HEK293 (cell line): ENCODE results near the gene PPIA.

Source experiments
- GLIS1 ChIP-seq: fragments of 450-650 bp; formaldehyde crosslinking; IDR thresholded peaks from 2 replicates; pipeline ENCODE4 v1.5.1; 2016; ENCODE audit warnings: missing biosample characterization, missing genetic modification characterization
- KLF1 ChIP-seq: fragments of 450-650 bp; formaldehyde crosslinking; IDR thresholded peaks from 2 replicates; pipeline ENCODE4 v1.5.1; 2016; ENCODE audit warnings: missing biosample characterization, missing genetic modification characterization
- MEIS1 ChIP-seq: sonication (generic); formaldehyde crosslinking; IDR thresholded peaks from 2 replicates; pipeline ENCODE4 v1.8.1; 2022; ENCODE audit warnings: missing genetic modification reagents, mild to moderate bottlenecking, borderline replicate concordance
- OVOL3 ChIP-seq: fragments of 450-650 bp; formaldehyde crosslinking; IDR thresholded peaks from 2 replicates; pipeline ENCODE4 v1.5.1; 2016; ENCODE audit warnings: missing biosample characterization, missing genetic modification characterization
- PRDM1 ChIP-seq: fragments of 450-650 bp; formaldehyde crosslinking; IDR thresholded peaks from 2 replicates; pipeline ENCODE4; 2016; ENCODE audit warnings: missing biosample characterization, missing genetic modification characterization
- REST ChIP-seq: fragments of 450-650 bp; formaldehyde crosslinking; IDR thresholded peaks from 2 replicates; pipeline ENCODE4 v1.5.1; 2016; ENCODE audit warnings: missing biosample characterization, missing genetic modification characterization
- SCRT1 ChIP-seq: fragments of 450-650 bp; formaldehyde crosslinking; IDR thresholded peaks from 2 replicates; pipeline ENCODE4 v1.5.1; 2016; ENCODE audit warnings: missing biosample characterization, missing genetic modification characterization, borderline replicate concordance
- SP7 ChIP-seq: fragments of 450-650 bp; formaldehyde crosslinking; IDR thresholded peaks from 2 replicates; pipeline ENCODE4 v1.5.1; 2016; ENCODE audit warnings: missing biosample characterization, missing genetic modification characterization
- ZFHX2 ChIP-seq: fragments of 450-650 bp; formaldehyde crosslinking; conservative IDR thresholded peaks from 2 replicates; pipeline ENCODE4 v1.5.1; 2016; ENCODE audit warnings: missing biosample characterization, missing genetic modification characterization
- ZFP41 ChIP-seq: fragments of 450-650 bp; formaldehyde crosslinking; IDR thresholded peaks from 2 replicates; pipeline ENCODE4 v1.5.1; 2016; ENCODE audit warnings: missing biosample characterization, missing genetic modification characterization, borderline replicate concordance
- ZFP69B ChIP-seq: fragments of 450-650 bp; formaldehyde crosslinking; IDR thresholded peaks from 2 replicates; pipeline ENCODE4 v1.5.1; 2016; ENCODE audit warnings: missing biosample characterization, missing genetic modification characterization
- ZNF114 ChIP-seq: fragments of 450-650 bp; formaldehyde crosslinking; IDR thresholded peaks from 2 replicates; pipeline ENCODE4 v1.5.0; 2017; ENCODE audit warnings: missing biosample characterization, missing genetic modification characterization
- ZNF138 ChIP-seq: fragments of 450-650 bp; formaldehyde crosslinking; IDR thresholded peaks from 2 replicates; pipeline ENCODE4 v1.5.1; 2016; ENCODE audit warnings: missing biosample characterization, missing genetic modification characterization, borderline replicate concordance
- ZNF239 ChIP-seq: fragments of 450-650 bp; formaldehyde crosslinking; IDR thresholded peaks from 2 replicates; pipeline ENCODE4 v1.5.1; 2016; ENCODE audit warnings: missing biosample characterization, missing genetic modification characterization
- ZNF341 ChIP-seq: fragments of 450-650 bp; formaldehyde crosslinking; IDR thresholded peaks from 2 replicates; pipeline ENCODE4; 2016; ENCODE audit warnings: low read depth, missing biosample characterization, missing genetic modification characterization
- ZNF394 ChIP-seq: fragments of 450-650 bp; formaldehyde crosslinking; IDR thresholded peaks from 2 replicates; pipeline ENCODE4 v1.5.1; 2016; ENCODE audit warnings: missing biosample characterization, missing genetic modification characterization, mild to moderate bottlenecking, moderate library complexity, borderline replicate concordance
- ZNF433 ChIP-seq: fragments of 450-650 bp; formaldehyde crosslinking; IDR thresholded peaks from 2 replicates; pipeline ENCODE4 v1.5.1; 2016; ENCODE audit warnings: missing biosample characterization, missing genetic modification characterization, low read depth
- ZNF549 ChIP-seq: fragments of 450-650 bp; IDR thresholded peaks from 2 replicates; pipeline ENCODE4 v1.5.1; 2018; ENCODE audit warnings: missing biosample characterization, missing genetic modification characterization, mild to moderate bottlenecking, inconsistent platforms, moderate library complexity
- ZNF555 ChIP-seq: fragments of 450-650 bp; formaldehyde crosslinking; conservative IDR thresholded peaks from 2 replicates; pipeline ENCODE4 v1.5.1; 2017; ENCODE audit warnings: missing biosample characterization, mild to moderate bottlenecking, missing genetic modification characterization, inconsistent platforms
- ZNF792 ChIP-seq: fragments of 450-650 bp; formaldehyde crosslinking; IDR thresholded peaks from 2 replicates; pipeline ENCODE4 v1.5.1; 2016; ENCODE audit warnings: missing biosample characterization, missing genetic modification characterization
- ZSCAN18 ChIP-seq: fragments of 450-650 bp; formaldehyde crosslinking; IDR thresholded peaks from 2 replicates; pipeline ENCODE4 v1.5.1; 2016; ENCODE audit warnings: missing biosample characterization, missing genetic modification characterization
- ZSCAN23 ChIP-seq: fragments of 450-650 bp; formaldehyde crosslinking; IDR thresholded peaks from 2 replicates; pipeline ENCODE4 v1.5.1; 2016; ENCODE audit warnings: missing biosample characterization, missing genetic modification characterization
- TF ChIP-seq, protein P1 (sequence below): fragments of 450-650 bp; formaldehyde crosslinking; IDR thresholded peaks from 2 replicates; pipeline ENCODE4 v1.5.1; 2016; ENCODE audit warnings: missing biosample characterization, missing genetic modification characterization, low read depth
- TF ChIP-seq, protein P2 (sequence below): fragments of 450-650 bp; formaldehyde crosslinking; IDR thresholded peaks from 2 replicates; pipeline ENCODE4 v1.5.1; 2016; ENCODE audit warnings: missing biosample characterization, missing genetic modification characterization
- TF ChIP-seq, protein P3 (sequence below): fragments of 450-650 bp; formaldehyde crosslinking; IDR thresholded peaks from 2 replicates; pipeline ENCODE4 v1.5.1; 2016; ENCODE audit warnings: missing biosample characterization, missing genetic modification characterization
- TF ChIP-seq, protein P4 (sequence below): fragments of 450-650 bp; formaldehyde crosslinking; IDR thresholded peaks from 2 replicates; pipeline ENCODE4 v1.5.1; 2016; ENCODE audit warnings: missing biosample characterization, missing genetic modification characterization

Gene PPIA

GRCh38 chr7:44796034-44796503, 412 bp upstream of the PPIA start (continued):
- TF ChIP-seq REST (tag by site-specific recombination) (peak; percentile 28; the same call in 1 of the 2 replicates), ZSCAN18 (tag by site-specific recombination) (0 out of 2 replicates have a peak, but pooled peaks have one; percentile 32), ZNF138 (no peak), ZNF792 (tag by site-specific recombination) (0 out of 2 replicates have a peak, but pooled peaks have one; percentile 59), ZNF549 (tag by site-specific recombination) (no peak), ZFP69B (tag by site-specific recombination) (peak; percentile 56; the same call in 1 of the 2 replicates), KLF1 (tag by site-specific recombination) (no peak), ZSCAN23 (tag by site-specific recombination) (peak; percentile 56), SCRT1 (no peak), GLIS1 (tag by site-specific recombination) (peak; percentile 33; the same call in 1 of the 2 replicates), ZNF114 (tag by site-specific recombination) (no peak), ZNF433 (tag by site-specific recombination) (no peak), ZFP41 (tag by site-specific recombination) (no peak), ZNF239 (tag by site-specific recombination) (no peak), ZFHX2 (tag by site-specific recombination) (peak; percentile 82), ZNF555 (tag by site-specific recombination) (no peak), ZNF341 (tag by site-specific recombination) (no peak; the same call in 1 of the 2 replicates), SP7 (tag by site-specific recombination) (peak; percentile 84), OVOL3 (tag by site-specific recombination) (no peak), MEIS1 (CRISPR knock-in tag) (no peak), ZNF394 (tag by site-specific recombination) (peak; percentile 56), PRDM1 (tag by site-specific recombination) (no peak)
- TF ChIP-seq, protein P1, sequence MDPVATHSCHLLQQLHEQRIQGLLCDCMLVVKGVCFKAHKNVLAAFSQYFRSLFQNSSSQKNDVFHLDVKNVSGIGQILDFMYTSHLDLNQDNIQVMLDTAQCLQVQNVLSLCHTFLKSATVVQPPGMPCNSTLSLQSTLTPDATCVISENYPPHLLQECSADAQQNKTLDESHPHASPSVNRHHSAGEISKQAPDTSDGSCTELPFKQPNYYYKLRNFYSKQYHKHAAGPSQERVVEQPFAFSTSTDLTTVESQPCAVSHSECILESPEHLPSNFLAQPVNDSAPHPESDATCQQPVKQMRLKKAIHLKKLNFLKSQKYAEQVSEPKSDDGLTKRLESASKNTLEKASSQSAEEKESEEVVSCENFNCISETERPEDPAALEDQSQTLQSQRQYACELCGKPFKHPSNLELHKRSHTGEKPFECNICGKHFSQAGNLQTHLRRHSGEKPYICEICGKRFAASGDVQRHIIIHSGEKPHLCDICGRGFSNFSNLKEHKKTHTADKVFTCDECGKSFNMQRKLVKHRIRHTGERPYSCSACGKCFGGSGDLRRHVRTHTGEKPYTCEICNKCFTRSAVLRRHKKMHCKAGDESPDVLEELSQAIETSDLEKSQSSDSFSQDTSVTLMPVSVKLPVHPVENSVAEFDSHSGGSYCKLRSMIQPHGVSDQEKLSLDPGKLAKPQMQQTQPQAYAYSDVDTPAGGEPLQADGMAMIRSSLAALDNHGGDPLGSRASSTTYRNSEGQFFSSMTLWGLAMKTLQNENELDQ (tag by site-specific recombination) = no peak
- TF ChIP-seq, protein P2, sequence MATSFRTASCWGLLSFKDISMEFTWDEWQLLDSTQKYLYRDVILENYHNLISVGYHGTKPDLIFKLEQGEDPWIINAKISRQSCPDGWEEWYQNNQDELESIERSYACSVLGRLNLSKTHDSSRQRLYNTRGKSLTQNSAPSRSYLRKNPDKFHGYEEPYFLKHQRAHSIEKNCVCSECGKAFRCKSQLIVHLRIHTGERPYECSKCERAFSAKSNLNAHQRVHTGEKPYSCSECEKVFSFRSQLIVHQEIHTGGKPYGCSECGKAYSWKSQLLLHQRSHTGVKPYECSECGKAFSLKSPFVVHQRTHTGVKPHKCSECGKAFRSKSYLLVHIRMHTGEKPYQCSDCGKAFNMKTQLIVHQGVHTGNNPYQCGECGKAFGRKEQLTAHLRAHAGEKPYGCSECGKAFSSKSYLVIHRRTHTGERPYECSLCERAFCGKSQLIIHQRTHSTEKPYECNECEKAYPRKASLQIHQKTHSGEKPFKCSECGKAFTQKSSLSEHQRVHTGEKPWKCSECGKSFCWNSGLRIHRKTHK (tag by site-specific recombination) = no peak
- TF ChIP-seq, protein P3, sequence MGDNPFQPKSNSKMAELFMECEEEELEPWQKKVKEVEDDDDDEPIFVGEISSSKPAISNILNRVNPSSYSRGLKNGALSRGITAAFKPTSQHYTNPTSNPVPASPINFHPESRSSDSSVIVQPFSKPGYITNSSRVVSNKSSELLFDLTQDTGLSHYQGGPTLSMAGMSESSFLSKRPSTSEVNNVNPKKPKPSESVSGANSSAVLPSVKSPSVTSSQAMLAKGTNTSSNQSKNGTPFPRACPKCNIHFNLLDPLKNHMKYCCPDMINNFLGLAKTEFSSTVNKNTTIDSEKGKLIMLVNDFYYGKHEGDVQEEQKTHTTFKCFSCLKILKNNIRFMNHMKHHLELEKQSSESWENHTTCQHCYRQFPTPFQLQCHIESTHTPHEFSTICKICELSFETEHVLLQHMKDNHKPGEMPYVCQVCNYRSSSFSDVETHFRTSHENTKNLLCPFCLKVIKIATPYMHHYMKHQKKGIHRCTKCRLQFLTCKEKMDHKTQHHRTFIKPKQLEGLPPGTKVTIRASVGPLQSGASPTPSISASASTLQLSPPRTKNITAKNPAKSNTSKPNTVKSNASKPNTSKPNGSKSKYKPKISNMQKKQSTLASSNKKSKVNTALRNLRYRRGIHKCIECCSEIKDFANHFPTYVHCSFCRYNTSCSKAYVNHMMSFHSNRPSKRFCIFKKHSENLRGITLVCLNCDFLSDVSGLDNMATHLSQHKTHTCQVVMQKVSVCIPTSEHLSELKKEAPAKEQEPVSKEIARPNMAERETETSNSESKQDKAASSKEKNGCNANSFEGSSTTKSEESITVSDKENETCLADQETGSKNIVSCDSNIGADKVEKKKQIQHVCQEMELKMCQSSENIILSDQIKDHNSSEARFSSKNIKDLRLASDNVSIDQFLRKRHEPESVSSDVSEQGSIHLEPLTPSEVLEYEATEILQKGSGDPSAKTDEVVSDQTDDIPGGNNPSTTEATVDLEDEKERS (tag by site-specific recombination) = peak; percentile 91
- TF ChIP-seq, protein P4, sequence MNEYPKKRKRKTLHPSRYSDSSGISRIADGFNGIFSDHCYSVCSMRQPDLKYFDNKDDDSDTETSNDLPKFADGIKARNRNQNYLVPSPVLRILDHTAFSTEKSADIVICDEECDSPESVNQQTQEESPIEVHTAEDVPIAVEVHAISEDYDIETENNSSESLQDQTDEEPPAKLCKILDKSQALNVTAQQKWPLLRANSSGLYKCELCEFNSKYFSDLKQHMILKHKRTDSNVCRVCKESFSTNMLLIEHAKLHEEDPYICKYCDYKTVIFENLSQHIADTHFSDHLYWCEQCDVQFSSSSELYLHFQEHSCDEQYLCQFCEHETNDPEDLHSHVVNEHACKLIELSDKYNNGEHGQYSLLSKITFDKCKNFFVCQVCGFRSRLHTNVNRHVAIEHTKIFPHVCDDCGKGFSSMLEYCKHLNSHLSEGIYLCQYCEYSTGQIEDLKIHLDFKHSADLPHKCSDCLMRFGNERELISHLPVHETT (tag by site-specific recombination) = 0 out of 2 replicates have a peak, but pooled peaks have one; percentile 30
